ENCODE measurements around the gene MCRIP1. TPM values are rescaled to one million over a fixed set of nuclear protein-coding genes. Genes with fewer than 3 reads are reported as not detected.
A peak's percentile ranks its signal among the peaks of the same experiment; 100 is the strongest.

MCRIP1 gene
- total and polyA plus RNA-seq, 2 of the 13 experiments (the other 11 are each of a cell fraction or from before 2014, with no cell fraction given), result 79.7 to 84.9 TPM

- TF ChIP-seq ZNF407 (CRISPR knock-in tag; IDR thresholded peaks at IDR 0.05; ENCODE audit: not compliant biosample characterization) (no peak), REL (CRISPR knock-in tag; conservative IDR thresholded peaks at IDR 0.05) (0 out of 2 replicates have a peak, but pooled peaks have one; percentile 38), ZC3H4 (CRISPR knock-in tag; IDR thresholded peaks at IDR 0.05; ENCODE audit: borderline replicate concordance) (peak; percentile 94; the same call in 1 of the 2 replicates), ZEB1 (IDR thresholded peaks at IDR 0.05; ENCODE audit: insufficient replicate concordance, low read depth) (no peak), CENPT (CRISPR knock-in tag; IDR thresholded peaks at IDR 0.05; ENCODE audit: low read depth) (peak; percentile 88; the same call in 1 of the 2 replicates), NFIC (IDR thresholded peaks at IDR 0.05; ENCODE audit: low read length) (peak; percentile 19; the same call in 1 of the 2 replicates), ZNF142 (CRISPR knock-in tag; IDR thresholded peaks at IDR 0.05) (peak; percentile 32; the same call in 1 of the 2 replicates), ZNF605 (CRISPR knock-in tag; IDR thresholded peaks at IDR 0.05) (no peak), KDM4B (CRISPR knock-in tag; IDR thresholded peaks at IDR 0.05) (0 out of 2 replicates have a peak, but pooled peaks have one; percentile 20), POLR2AphosphoS5 (IDR thresholded peaks at IDR 0.05; ENCODE audit: low read depth, low read length) (peak; percentile 32), ZNF205 (CRISPR knock-in tag; IDR thresholded peaks at IDR 0.05) (peak; percentile 13), TMF1 (CRISPR knock-in tag; IDR thresholded peaks at IDR 0.05; ENCODE audit: low read depth) (peak; percentile 24; the same call in 1 of the 2 replicates), AGO1 (IDR thresholded peaks at IDR 0.05; ENCODE audit: low read depth, low read length, poor library complexity, severe bottlenecking) (peak; percentile 98), ARHGAP35 (CRISPR knock-in tag; IDR thresholded peaks at IDR 0.05; ENCODE audit: borderline replicate concordance) (peak; percentile 22; the same call in 1 of the 2 replicates), ZBTB3 (CRISPR knock-in tag; IDR thresholded peaks at IDR 0.05; ENCODE audit: borderline replicate concordance, low read depth) (no peak)
Measured at GRCh38 chr17:81867991-81868673, 35.0 kb upstream of the MCRIP1 start (continued).
